Measurements from ENCODE around the gene SYNE3.

- TF ChIP-seq TAF1 (IDR thresholded peaks at IDR 0.05; ENCODE audit: low read depth, low read length) (no peak), EGR1 (IDR thresholded peaks at IDR 0.05; ENCODE audit: borderline replicate concordance, low read depth, low read length) (no peak), CTCF (IDR thresholded peaks at IDR 0.05; ENCODE audit: control extremely low read depth in 1 of 3, insufficient read depth in 1 of 3, low read depth in 1 of 3, low read length in 3 of 3) (no peak), MAFK (IDR thresholded peaks at IDR 0.05; ENCODE audit: low read depth, low read length) (no peak), EZH2 (IDR thresholded peaks at IDR 0.05; ENCODE audit: low read depth, low read length, severe bottlenecking) (no peak), CHD2 (IDR thresholded peaks at IDR 0.05; ENCODE audit: low read length) (no peak), SUZ12 (IDR thresholded peaks at IDR 0.05; ENCODE audit: low read length) (no peak)
Measured at GRCh38 chr14:95496111-95496681, 20.3 kb downstream of the SYNE3 start.

Data from H1 (cell line).